HCT116 (cell line): ENCODE measurements around the gene PAX8. TPM values are rescaled to one million over a fixed set of nuclear protein-coding genes. Genes with fewer than 3 reads are reported as not detected.

Experiments
- ATAC-seq: fragments of 200-7000 bp; cut with Tn5 transposase; 2 replicates; pipeline ENCODE4 v1.9.1; 2020; ENCODE audit warnings: mild to moderate bottlenecking, moderate library complexity
- BruUV-seq: library from RNA; stranded (reverse); fragments of 400-500 nt; replicated peaks from 2 replicates; lab custom pipeline; 2021; lab: Mats Ljungman, UMichigan
- CTCF ChIA-PET: fragments of 300-600 bp; sonication (Branson Sonifier 250); formaldehyde crosslinking; loops from one replicate; lab custom pipeline; 2021; ENCODE audit warnings: antibody characterized with exemption; lab: Charles Lee
- POLR2A ChIA-PET: fragments of 300-600, 350-600 bp; sonication (Branson Sonifier 250); formaldehyde crosslinking; loops from one replicate; lab custom pipeline; 2021; ENCODE audit warnings: antibody characterized with exemption; lab: Charles Lee
- RAD21 ChIA-PET, 2 experiments: fragments of 300-600 bp; sonication (Branson Sonifier 250); formaldehyde crosslinking; loops; one replicate each; lab custom pipeline; 2023; ENCODE audit warnings: low total read pairs in 2 of 2; ENCODE audit not compliant: uncharacterized antibody in 2 of 2, unreplicated experiment in 2 of 2, low non-redundant PET in 1 of 2; lab: Charles Lee
- DNase-seq: peaks from one replicate; pipeline ENCODE4 v3.0.0-alpha.2; 2010; ENCODE audit warnings: low read depth, low spot score
- H2AFZ ChIP-seq: fragments of 200-600 bp; shearing (Covaris generic), sonication (generic); 2 replicates; pipeline ENCODE4 v1.6.1; 2017; ENCODE audit warnings: low read depth, mixed run types, mixed read lengths, antibody characterized with exemption, low read length; ENCODE audit not compliant: poor library complexity, severe bottlenecking
- H3K27ac ChIP-seq: 2 replicates; pipeline ENCODE4 v1.5.1; 2012; ENCODE audit warnings: low read depth, low read length
- H3K27me3 ChIP-seq: fragments of 200-600 bp; sonication (generic); 2 replicates; pipeline ENCODE4 v1.6.1; 2016; ENCODE audit warnings: mixed run types, low read length, mixed read lengths; ENCODE audit not compliant: insufficient read depth
- H3K36me3 ChIP-seq, 2 experiments: fragments of 200-500 bp in 1 of 2; fragments of 200-600 bp in 1 of 2; sonication (Bioruptor generic) in 1 of 2; sonication (generic) in 1 of 2; 2 replicates each; pipeline versions ENCODE4 v1.5.1 to v1.6.1; 2014 to 2016; ENCODE audit warnings: low read length in 2 of 2, inconsistent platforms in 1 of 2, mixed read lengths in 1 of 2, mixed run types in 1 of 2; ENCODE audit not compliant: insufficient read depth in 2 of 2, control insufficient read depth in 1 of 2
- H3K4me1 ChIP-seq, 2 experiments: fragments of 200-600 bp in 1 of 2; sonication (generic) in 1 of 2; 2 replicates each; pipeline versions ENCODE4 v1.5.1 to v1.6.1; 2012 to 2017; ENCODE audit warnings: low read length in 2 of 2, inconsistent platforms in 1 of 2, mild to moderate bottlenecking in 1 of 2, mixed read lengths in 1 of 2, mixed run types in 1 of 2, moderate library complexity in 1 of 2; ENCODE audit not compliant: insufficient read depth in 2 of 2, control insufficient read depth in 1 of 2
- H3K4me2 ChIP-seq: fragments of 200-600 bp; sonication (generic); 2 replicates; pipeline ENCODE4 v1.6.1; 2017; ENCODE audit warnings: mixed run types, low read length, mixed read lengths
- H3K4me3 ChIP-seq, 2 experiments: fragments of 200-600 bp in 1 of 2; sonication (generic) in 1 of 2; replicated peaks in 1 of 2; 2 replicates each; pipeline ENCODE4 v1.5.1; 2011 to 2016; ENCODE audit warnings: low read length in 2 of 2, control low read depth in 1 of 2, low read depth in 1 of 2, mild to moderate bottlenecking in 1 of 2, mixed read lengths in 1 of 2, mixed run types in 1 of 2
- H3K79me2 ChIP-seq: fragments of 200-600 bp; sonication (generic); 2 replicates; pipeline ENCODE4 v1.6.1; 2017; ENCODE audit warnings: mild to moderate bottlenecking, mixed run types, low read length, moderate library complexity, mixed read lengths; ENCODE audit not compliant: insufficient read depth
- H3K9ac ChIP-seq: fragments of 200-600 bp; sonication (generic); 2 replicates; pipeline ENCODE4 v1.6.1; 2016; ENCODE audit warnings: low read length, mixed read lengths
- H3K9me2 ChIP-seq: fragments of 200-600 bp; sonication (generic), shearing (Covaris generic); 2 replicates; pipeline ENCODE4 v1.6.1; 2017; ENCODE audit warnings: mixed run types, mild to moderate bottlenecking, moderate library complexity; ENCODE audit not compliant: insufficient read depth
- H3K9me3 ChIP-seq, 2 experiments: fragments of 200-500 bp in 1 of 2; fragments of 200-600 bp in 1 of 2; sonication (Bioruptor generic) in 1 of 2; sonication (generic) in 1 of 2; 2 replicates each; pipeline ENCODE4 v1.6.1; 2014 to 2017; ENCODE audit warnings: low read length in 2 of 2, mixed read lengths in 2 of 2, inconsistent platforms in 1 of 2, low read depth in 1 of 2, mild to moderate bottlenecking in 1 of 2, mixed run types in 1 of 2, moderate library complexity in 1 of 2; ENCODE audit not compliant: control insufficient read depth in 1 of 2, insufficient read depth in 1 of 2
- H4K20me1 ChIP-seq: fragments of 200-600 bp; sonication (generic), shearing (Covaris generic); 2 replicates; pipeline ENCODE4 v1.6.1; 2017; ENCODE audit warnings: mixed run types, mild to moderate bottlenecking, moderate library complexity; ENCODE audit not compliant: insufficient read depth
- EGR1 ChIP-seq: IDR thresholded peaks from 2 replicates; pipeline ENCODE4 v1.6.1; 2012; ENCODE audit warnings: low read depth
- ELF1 ChIP-seq: IDR thresholded peaks from 2 replicates; pipeline ENCODE4 v1.6.1; 2012; ENCODE audit warnings: low read depth, borderline replicate concordance
- EZH2 ChIP-seq: fragments of 200-600 bp; sonication (generic); IDR thresholded peaks from 2 replicates; pipeline ENCODE4 v1.6.1; 2017; ENCODE audit warnings: antibody characterized with exemption, mixed run types
- MAX ChIP-seq: IDR thresholded peaks from 2 replicates; pipeline ENCODE4 v1.6.1; 2012
- POLR2A ChIP-seq: IDR thresholded peaks from 2 replicates; pipeline ENCODE4 v1.7.0; 2011; ENCODE audit warnings: borderline replicate concordance; ENCODE audit not compliant: insufficient read depth, insufficient read length; ENCODE audit errors: extremely low read depth
- POLR2AphosphoS5 ChIP-seq: IDR thresholded peaks from 2 replicates; pipeline ENCODE4 v1.6.1; 2011; ENCODE audit warnings: mild to moderate bottlenecking, low read depth, low read length, moderate library complexity
- REST ChIP-seq: IDR thresholded peaks from 2 replicates; pipeline ENCODE4 v1.6.1; 2012; ENCODE audit warnings: low read depth
- ZBTB33 ChIP-seq: IDR thresholded peaks from 2 replicates; pipeline ENCODE4 v1.6.1; 2011; ENCODE audit warnings: mild to moderate bottlenecking, low read length, moderate library complexity; ENCODE audit not compliant: insufficient replicate concordance; ENCODE audit errors: extremely low read depth
- ZNF274 ChIP-seq: fragments of 200-500 bp; sonication (Bioruptor generic); IDR thresholded peaks from 2 replicates; pipeline ENCODE4 v1.6.1; 2014; ENCODE audit warnings: mild to moderate bottlenecking, low read depth, low read length, inconsistent platforms
- intact Hi-C: fragments of 100-400 bp; cut with micrococcal nuclease; formaldehyde crosslinking; loops from 2 replicates; pipeline ENCODE4 v1.10.0; 2022
- total RNA-seq: library from RNA; stranded (reverse); gene quantifications from one replicate; pipeline ENCODE4 v1.2.1, GENCODE V29; 2021; ENCODE audit not compliant: unreplicated experiment

The PAX8 gene
- total RNA-seq, 1 experiment from 2014 or later = 4.4 TPM

GRCh38 chr2:113231064-113231463, 47.7 kb downstream of the PAX8 start:
- H3K79me2 ChIP-seq = peaks cover 16% of the 10 kb centered on the region
- no peak for ATAC-seq
- no peak overlapping the region for H2AFZ ChIP-seq
- no peak overlapping the region for H3K9ac ChIP-seq
- H4K20me1 ChIP-seq = no peaks in the 10 kb centered on the region
- H3K4me1 ChIP-seq = peaks cover 13 to 17% of the 10 kb centered on the region in 2 experiments; a peak in 3 of 4 replicates
- intact Hi-C loops = no loop called here
- no peak overlapping the region for H3K4me2 ChIP-seq
- POLR2A ChIA-PET = interaction anchor here (0.9 to 1.4 kb wide), 2 partner anchors 8 to 11 kb away, joined by 3 read pairs; no protein-coding TSS in a partner anchor
- H3K36me3 ChIP-seq = no peaks in the 10 kb centered on the region
- no peaks in the 10 kb centered on the region for H3K9me2 ChIP-seq
- no peak overlapping the region for H3K27ac ChIP-seq
- no peaks in the 10 kb centered on the region for H3K9me3 ChIP-seq
- CTCF ChIA-PET = interaction anchor here (0.9 to 1.2 kb wide), 3 partner anchors 30 to 159 kb away, joined by 3 read pairs; no protein-coding TSS in a partner anchor
- RAD21 ChIA-PET = no interaction called here
- no peak overlapping the region for H3K4me3 ChIP-seq
- no peak for DNase-seq
- H3K27me3 ChIP-seq = no peaks in the 10 kb centered on the region
- no peak for TF ChIP-seq POLR2AphosphoS5
- no peak for TF ChIP-seq MAX
- no peak for TF ChIP-seq ZBTB33
- no peak for TF ChIP-seq EZH2
- no peak for TF ChIP-seq REST
- no peak for TF ChIP-seq POLR2A
- TF ChIP-seq ZNF274 = no peak
- TF ChIP-seq ELF1 = no peak
- no peak for TF ChIP-seq EGR1
- no TSS peak for BruUV-seq
